Measurements from ENCODE around the gene SHBG.

The SHBG gene

DNA sequence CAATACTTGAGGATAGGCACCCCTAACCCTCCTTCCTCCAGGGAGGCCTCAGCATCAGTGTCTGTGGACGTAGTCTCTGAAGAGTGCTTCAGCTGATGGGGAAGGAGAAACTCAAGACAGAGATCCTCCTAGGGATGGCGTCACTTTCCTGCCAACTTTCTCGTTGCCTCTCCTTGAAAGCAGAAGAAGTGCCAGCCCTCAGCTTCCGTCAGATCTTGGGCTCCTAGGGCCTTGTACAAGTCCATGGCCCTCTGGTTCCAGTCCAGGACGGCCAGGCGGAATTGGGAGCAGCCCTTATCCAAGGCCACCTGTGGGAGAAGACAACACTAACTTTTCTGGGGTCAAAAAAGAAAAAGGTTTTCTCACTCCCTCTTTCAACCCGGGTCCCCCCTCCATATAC lies 3.6 kb upstream of the SHBG start:
- no peak overlapping the region for H3K4me3 ChIP-seq (ENCODE audit: low read depth, low read length)
- TF ChIP-seq, protein P1, sequence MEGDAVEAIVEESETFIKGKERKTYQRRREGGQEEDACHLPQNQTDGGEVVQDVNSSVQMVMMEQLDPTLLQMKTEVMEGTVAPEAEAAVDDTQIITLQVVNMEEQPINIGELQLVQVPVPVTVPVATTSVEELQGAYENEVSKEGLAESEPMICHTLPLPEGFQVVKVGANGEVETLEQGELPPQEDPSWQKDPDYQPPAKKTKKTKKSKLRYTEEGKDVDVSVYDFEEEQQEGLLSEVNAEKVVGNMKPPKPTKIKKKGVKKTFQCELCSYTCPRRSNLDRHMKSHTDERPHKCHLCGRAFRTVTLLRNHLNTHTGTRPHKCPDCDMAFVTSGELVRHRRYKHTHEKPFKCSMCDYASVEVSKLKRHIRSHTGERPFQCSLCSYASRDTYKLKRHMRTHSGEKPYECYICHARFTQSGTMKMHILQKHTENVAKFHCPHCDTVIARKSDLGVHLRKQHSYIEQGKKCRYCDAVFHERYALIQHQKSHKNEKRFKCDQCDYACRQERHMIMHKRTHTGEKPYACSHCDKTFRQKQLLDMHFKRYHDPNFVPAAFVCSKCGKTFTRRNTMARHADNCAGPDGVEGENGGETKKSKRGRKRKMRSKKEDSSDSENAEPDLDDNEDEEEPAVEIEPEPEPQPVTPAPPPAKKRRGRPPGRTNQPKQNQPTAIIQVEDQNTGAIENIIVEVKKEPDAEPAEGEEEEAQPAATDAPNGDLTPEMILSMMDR (IDR thresholded peaks at IDR 0.05; ENCODE audit: low read depth, low read length, missing control alignments) = no peak

GRCh38 chr17:7626956-7627249 lies 3.0 kb upstream of the SHBG start:
- peak overlapping the region; percentile 80 for H3K4me3 ChIP-seq (ENCODE audit: low read depth, low read length)
- DNase-seq (ENCODE audit: low read depth) = no peak
- TF ChIP-seq, protein P1 (IDR thresholded peaks at IDR 0.05; ENCODE audit: low read depth, low read length, missing control alignments) = no peak

More for the DNA sequence above, 3.6 kb upstream of the SHBG start:
- no peak for DNase-seq (ENCODE audit: low read depth)

- peak; percentile 75 for DNase-seq (ENCODE audit: low read depth)
- TF ChIP-seq, protein P1 (IDR thresholded peaks at IDR 0.05; ENCODE audit: low read depth, low read length, missing control alignments) = no peak
- H3K4me3 ChIP-seq (ENCODE audit: low read depth, low read length) = peak within 1 kb of the TSS; percentile 80
Measured at GRCh38 chr17:7627250-7628121, 2.4 kb upstream of the SHBG start, which contains the start of gene SAT2. SAT2 (minus strand) TSS chr17:7627821; CDS start chr17:7627635, 186 bp downstream.

DNA sequence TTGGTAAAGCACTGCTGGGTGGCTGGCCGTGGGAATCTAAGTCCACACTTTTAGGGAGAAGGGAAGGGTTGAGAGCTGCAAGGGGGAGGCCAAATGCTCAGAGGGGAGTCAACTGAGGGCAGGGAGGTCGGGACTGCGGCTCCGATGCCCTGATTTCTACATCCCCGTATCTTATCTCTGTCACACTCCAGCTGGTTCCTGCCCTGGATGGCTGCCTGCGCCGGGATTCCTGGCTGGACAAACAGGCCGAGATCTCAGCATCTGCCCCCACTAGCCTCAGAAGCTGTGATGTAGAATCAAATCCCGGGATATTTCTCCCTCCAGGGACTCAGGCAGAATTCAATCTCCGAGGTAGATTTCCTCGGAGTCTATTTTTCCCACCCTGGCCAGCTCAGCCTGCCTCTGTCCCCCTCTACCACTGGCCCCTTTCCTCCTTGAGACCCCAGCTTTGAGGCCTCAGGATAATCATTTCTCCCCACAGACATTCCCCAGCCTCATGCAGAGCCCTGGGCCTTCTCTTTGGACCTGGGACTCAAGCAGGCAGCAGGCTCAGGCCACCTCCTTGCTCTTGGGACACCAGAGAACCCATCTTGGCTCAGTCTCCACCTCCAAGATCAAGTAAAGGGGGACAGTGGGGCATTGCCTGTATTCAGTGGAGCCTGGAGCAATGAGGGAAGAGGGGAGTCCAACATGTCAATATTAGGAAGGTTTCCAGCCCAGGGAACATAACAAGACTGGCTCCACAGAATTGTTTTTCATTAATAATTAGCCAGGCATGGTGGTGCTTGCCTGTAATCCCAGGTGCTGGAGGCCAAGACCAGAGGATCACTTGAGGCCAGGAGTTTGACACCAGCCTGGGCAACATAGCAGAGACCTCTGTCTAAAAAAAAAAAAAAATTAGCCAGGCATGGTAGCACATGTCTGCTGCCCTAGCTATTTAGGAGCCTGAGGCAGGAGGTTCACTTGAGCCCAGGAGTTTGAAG lies 1.8 kb downstream of the SHBG start:
- DNase-seq (ENCODE audit: low read depth) = no peak
- TF ChIP-seq, protein P1 (IDR thresholded peaks at IDR 0.05; ENCODE audit: low read depth, low read length, missing control alignments) = no peak
- H3K4me3 ChIP-seq (ENCODE audit: low read depth, low read length) = no peak overlapping the region

GRCh38 chr17:7632492-7632894 lies 2.6 kb downstream of the SHBG start:
- no peak for DNase-seq (ENCODE audit: low read depth)
- H3K4me3 ChIP-seq (ENCODE audit: low read depth, low read length) = no peak overlapping the region
- TF ChIP-seq, protein P1 (IDR thresholded peaks at IDR 0.05; ENCODE audit: low read depth, low read length, missing control alignments) = peak; percentile 70

- DNase-seq (ENCODE audit: low read depth) = no peak
- TF ChIP-seq, protein P1 (IDR thresholded peaks at IDR 0.05; ENCODE audit: low read depth, low read length, missing control alignments) = no peak
- no peak overlapping the region for H3K4me3 ChIP-seq (ENCODE audit: low read depth, low read length)
Measured at GRCh38 chr17:7633093-7633492, 3.2 kb downstream of the SHBG start.
